ENCODE results near the gene TSPAN2. TPM values are rescaled to one million over a fixed set of nuclear protein-coding genes. Genes with fewer than 3 reads are reported as not detected.

TSPAN2 gene
- total RNA-seq: 1.3 and 5.9 TPM in 2 replicates

- peak in 1 of 2 donors; percentile 32 for DNase-seq (ENCODE audit: low read depth in 2 of 2)
Observed at GRCh38 chr1:115089420-115090185, at the start of gene TSPAN2. Gene TSPAN2 (minus strand): TSS chr1:115089503. CDS start chr1:115089432, 71 bp downstream.

- DNase-seq (ENCODE audit: low read depth in 2 of 2): peak; percentile 84 to 91
Observed at GRCh38 chr1:115138973-115139372, 49.7 kb upstream of the TSPAN2 start.

GRCh38 chr1:115138271-115138670, 49.0 kb upstream of the TSPAN2 start:
- no peak for DNase-seq (ENCODE audit: low read depth in 2 of 2)

- DNase-seq (ENCODE audit: low read depth in 2 of 2): no peak
Observed at GRCh38 chr1:115137191-115137590, 47.9 kb upstream of the TSPAN2 start.

GRCh38 chr1:115136706-115137105, 47.4 kb upstream of the TSPAN2 start:
- peak in 1 of 2 donors; percentile 69 for DNase-seq (ENCODE audit: low read depth in 2 of 2)

- no peak for DNase-seq (ENCODE audit: low read depth in 2 of 2)
Observed at GRCh38 chr1:115136106-115136505, 46.8 kb upstream of the TSPAN2 start.

- no peak for DNase-seq (ENCODE audit: low read depth in 2 of 2)
Observed at GRCh38 chr1:115135681-115136080, 46.4 kb upstream of the TSPAN2 start.

GRCh38 chr1:115134850-115135480, 45.7 kb upstream of the TSPAN2 start:
- peak; percentile 65 to 85 for DNase-seq (ENCODE audit: low read depth in 2 of 2)

GRCh38 chr1:115134231-115134630, 44.9 kb upstream of the TSPAN2 start:
- DNase-seq (ENCODE audit: low read depth in 2 of 2): no peak

GRCh38 chr1:115133440-115133839, 44.1 kb upstream of the TSPAN2 start:
- DNase-seq (ENCODE audit: low read depth in 2 of 2): peak; percentile 87 to 96

GRCh38 chr1:115130786-115131185, 41.5 kb upstream of the TSPAN2 start:
- no peak for DNase-seq (ENCODE audit: low read depth in 2 of 2)

- DNase-seq (ENCODE audit: low read depth in 2 of 2): peak; percentile 68 to 69
Observed at GRCh38 chr1:115129071-115129640, 39.9 kb upstream of the TSPAN2 start.

GRCh38 chr1:115127539-115127938, 38.2 kb upstream of the TSPAN2 start:
- DNase-seq (ENCODE audit: low read depth in 2 of 2): no peak

GRCh38 chr1:115126516-115126915, 37.2 kb upstream of the TSPAN2 start:
- DNase-seq (ENCODE audit: low read depth in 2 of 2): no peak

- no peak for DNase-seq (ENCODE audit: low read depth in 2 of 2)
Observed at GRCh38 chr1:115123116-115123515, 33.8 kb upstream of the TSPAN2 start.

GRCh38 chr1:115121793-115122192, 32.5 kb upstream of the TSPAN2 start:
- DNase-seq (ENCODE audit: low read depth in 2 of 2): no peak

GRCh38 chr1:115120296-115120695, 31.0 kb upstream of the TSPAN2 start:
- no peak for DNase-seq (ENCODE audit: low read depth in 2 of 2)

- no peak for DNase-seq (ENCODE audit: low read depth in 2 of 2)
Observed at GRCh38 chr1:115118611-115119010, 29.3 kb upstream of the TSPAN2 start.

- no peak for DNase-seq (ENCODE audit: low read depth in 2 of 2)
Observed at GRCh38 chr1:115118086-115118485, 28.8 kb upstream of the TSPAN2 start.

GRCh38 chr1:115117298-115117697, 28.0 kb upstream of the TSPAN2 start:
- DNase-seq (ENCODE audit: low read depth in 2 of 2): no peak

- no peak for DNase-seq (ENCODE audit: low read depth in 2 of 2)
Observed at GRCh38 chr1:115116512-115116911, 27.2 kb upstream of the TSPAN2 start.

GRCh38 chr1:115115521-115116161, 26.3 kb upstream of the TSPAN2 start:
- DNase-seq (ENCODE audit: low read depth in 2 of 2): no peak

All from dermis microvascular lymphatic vessel endothelial cell (primary cell).